OCI-LY3 (cell line): ENCODE data around the gene FAM76A.

Source experiments
- EZH2phosphoT487 ChIP-seq: fragments of 200-600 bp; shearing (Covaris generic); IDR thresholded peaks from 2 replicates; pipeline ENCODE4 v1.6.1; 2018; ENCODE audit warnings: antibody characterized with exemption, mixed run types, low read depth
- TF ChIP-seq, protein P1 (sequence below): fragments of 200-600, 300-600 bp; sonication (generic); IDR thresholded peaks from 2 replicates; pipeline ENCODE4 v1.5.1; 2014; ENCODE audit warnings: antibody characterized with exemption, low read length, low read depth

DNA sequence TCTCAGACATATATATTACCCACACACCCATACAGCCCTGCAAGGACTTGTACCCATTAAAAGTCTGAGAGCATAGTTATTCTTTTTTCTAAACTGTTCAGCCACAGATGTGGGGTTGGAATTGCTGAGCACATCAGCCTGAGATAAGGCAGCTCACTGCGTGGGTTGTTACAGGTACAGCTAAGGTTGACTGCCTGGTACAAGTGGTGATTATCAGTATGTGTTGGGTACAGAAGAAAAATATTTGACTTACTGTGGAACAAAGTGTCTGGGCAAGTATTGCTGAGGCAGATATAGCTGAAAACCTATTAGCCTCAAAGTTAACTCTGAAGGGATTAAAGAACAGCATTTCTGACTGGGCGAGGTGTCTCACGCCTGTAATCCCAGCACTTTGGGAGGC is 52.3 kb downstream of the FAM76A start:
- TF ChIP-seq, protein P1, sequence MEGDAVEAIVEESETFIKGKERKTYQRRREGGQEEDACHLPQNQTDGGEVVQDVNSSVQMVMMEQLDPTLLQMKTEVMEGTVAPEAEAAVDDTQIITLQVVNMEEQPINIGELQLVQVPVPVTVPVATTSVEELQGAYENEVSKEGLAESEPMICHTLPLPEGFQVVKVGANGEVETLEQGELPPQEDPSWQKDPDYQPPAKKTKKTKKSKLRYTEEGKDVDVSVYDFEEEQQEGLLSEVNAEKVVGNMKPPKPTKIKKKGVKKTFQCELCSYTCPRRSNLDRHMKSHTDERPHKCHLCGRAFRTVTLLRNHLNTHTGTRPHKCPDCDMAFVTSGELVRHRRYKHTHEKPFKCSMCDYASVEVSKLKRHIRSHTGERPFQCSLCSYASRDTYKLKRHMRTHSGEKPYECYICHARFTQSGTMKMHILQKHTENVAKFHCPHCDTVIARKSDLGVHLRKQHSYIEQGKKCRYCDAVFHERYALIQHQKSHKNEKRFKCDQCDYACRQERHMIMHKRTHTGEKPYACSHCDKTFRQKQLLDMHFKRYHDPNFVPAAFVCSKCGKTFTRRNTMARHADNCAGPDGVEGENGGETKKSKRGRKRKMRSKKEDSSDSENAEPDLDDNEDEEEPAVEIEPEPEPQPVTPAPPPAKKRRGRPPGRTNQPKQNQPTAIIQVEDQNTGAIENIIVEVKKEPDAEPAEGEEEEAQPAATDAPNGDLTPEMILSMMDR: no peak
- no peak for TF ChIP-seq EZH2phosphoT487
